ENCODE data around the gene SPI1. TPM values are rescaled to one million over a fixed set of nuclear protein-coding genes. Genes with fewer than 3 reads are reported as not detected.

Gene SPI1
- total and polyA plus RNA-seq, 2 donors (not counting 1 experiment from before 2014, with no cell fraction given), result 98.3 to 119 TPM

GRCh38 chr11:47383071-47383470 is 4.7 kb upstream of the SPI1 start:
- Mint-ChIP-seq H3K27ac (no peak overlapping the region), H3K9me3 (ENCODE audit: insufficient read depth) (no peaks in the 10 kb centered on the region), H3K27me3 (no peaks in the 10 kb centered on the region), H3K4me3 (no peak overlapping the region), H3K4me1 (peaks cover 2% of the 10 kb centered on the region)
- POLR2A ChIA-PET, result no interaction called here
- Histone ChIP-seq H3K4me2 (replicated peaks; ENCODE audit: low read depth, low read length, poor library complexity, severe bottlenecking) (no peak overlapping the region), H3K9ac (ENCODE audit: low read length) (no peak overlapping the region), H4K20me1 (ENCODE audit: control insufficient read depth, insufficient read depth, low read length, poor library complexity, severe bottlenecking) (no peaks in the 10 kb centered on the region), H3K27me3 (replicated peaks in 1 of 4; ENCODE audit: control extremely low read depth in 1 of 4, control insufficient read depth in 3 of 4, insufficient read depth in 4 of 4, low read length in 3 of 4) (no peaks in the 10 kb centered on the region), H3K36me3 (replicated peaks in 1 of 2; ENCODE audit: control extremely low read depth in 1 of 2, control insufficient read depth in 1 of 2, extremely low read depth in 1 of 2, insufficient read depth in 2 of 2, low read length in 1 of 2) (peaks cover 0 to 2% of the 10 kb centered on the region in 2 experiments), H3K4me3 (ENCODE audit: control extremely low read depth in 1 of 5, extremely low read depth in 1 of 5, insufficient read depth in 1 of 5, low read depth in 2 of 5, low read length in 4 of 5) (no peak overlapping the region), H3K79me2 (ENCODE audit: control insufficient read depth, insufficient read depth, low read length) (peaks cover 53% of the 10 kb centered on the region), H3K4me1 (ENCODE audit: control insufficient read depth in 2 of 2, insufficient read depth in 2 of 2, low read length in 2 of 2) (peaks cover 12 to 13% of the 10 kb centered on the region in 2 donors), H3K27ac (ENCODE audit: low read length in 2 of 2) (no peak overlapping the region), H3K9me3 (ENCODE audit: control extremely low read depth in 1 of 3, control insufficient read depth in 2 of 3, insufficient read depth in 1 of 3, low read length in 2 of 3) (no peaks in the 10 kb centered on the region), H2AFZ (ENCODE audit: insufficient read depth, low read depth, low read length, poor library complexity, severe bottlenecking) (no peak overlapping the region)
- intact Hi-C loops (cut with micrococcal nuclease), result no loop called here
- ATAC-seq (ENCODE audit: low read depth) (no peak), DNase-seq (no peak)
- WGBS (ENCODE audit: insufficient coverage), result 81% methylated on average over 2 of the region's 4 CpGs
- TF ChIP-seq CTCF (IDR thresholded peaks at IDR 0.05) (no peak), EZH2 (IDR thresholded peaks at IDR 0.05; ENCODE audit: borderline replicate concordance, insufficient read depth, low read depth, low read length, poor library complexity, severe bottlenecking) (no peak)
- CTCF ChIA-PET, result interaction anchor here (1.1 kb wide), 1 partner anchor 9 kb away, joined by 4 read pairs; no protein-coding TSS in a partner anchor

- TF ChIP-seq EZH2 (IDR thresholded peaks at IDR 0.05; ENCODE audit: borderline replicate concordance, insufficient read depth, low read depth, low read length, poor library complexity, severe bottlenecking), result no peak
- TF ChIP-seq CTCF (IDR thresholded peaks at IDR 0.05), result no peak
- ATAC-seq (ENCODE audit: low read depth) (no peak), DNase-seq (no peak)
- H3K27ac ChIP-seq (ENCODE audit: low read length in 2 of 2), result peak overlapping the region in 1 of 2 donors; percentile 61
- Mint-ChIP-seq H3K27ac (no peak overlapping the region), H3K4me1 (peaks cover 24% of the 10 kb centered on the region), H3K27me3 (no peaks in the 10 kb centered on the region), H3K4me3 (no peak overlapping the region), H3K9me3 (ENCODE audit: insufficient read depth) (no peaks in the 10 kb centered on the region)
- H3K36me3 ChIP-seq (replicated peaks in 1 of 2; ENCODE audit: control extremely low read depth in 1 of 2, control insufficient read depth in 1 of 2, extremely low read depth in 1 of 2, insufficient read depth in 2 of 2, low read length in 1 of 2), result peaks cover 0 to 12% of the 10 kb centered on the region in 2 experiments
- H3K4me2 ChIP-seq (replicated peaks; ENCODE audit: low read depth, low read length, poor library complexity, severe bottlenecking), result no peak overlapping the region
- peaks cover 19% of the 10 kb centered on the region for H4K20me1 ChIP-seq (ENCODE audit: control insufficient read depth, insufficient read depth, low read length, poor library complexity, severe bottlenecking)
- H3K27me3 ChIP-seq (replicated peaks in 1 of 4; ENCODE audit: control extremely low read depth in 1 of 4, control insufficient read depth in 3 of 4, insufficient read depth in 4 of 4, low read length in 3 of 4), result no peaks in the 10 kb centered on the region
- WGBS (ENCODE audit: insufficient coverage), result 100% methylated on average over 1 of the region's 2 CpGs
- CTCF ChIA-PET, result interaction anchor here (1.1 to 1.9 kb wide), 4 partner anchors 14 to 132 kb away, joined by 4 to 11 read pairs (median 6); partner anchors contain the start of gene ACP2
- H3K79me2 ChIP-seq (ENCODE audit: control insufficient read depth, insufficient read depth, low read length), result peaks cover 83% of the 10 kb centered on the region
- H2AFZ ChIP-seq (ENCODE audit: insufficient read depth, low read depth, low read length, poor library complexity, severe bottlenecking), result no peak overlapping the region
- intact Hi-C loops (cut with micrococcal nuclease), result no loop called here
- POLR2A ChIA-PET, result interaction anchor here (0.9 to 4.1 kb wide), 3 partner anchors 10 to 20 kb away, joined by 3 to 50 read pairs (median 4); no protein-coding TSS in a partner anchor
- H3K9ac ChIP-seq (ENCODE audit: low read length), result no peak overlapping the region
- no peak overlapping the region for H3K4me3 ChIP-seq (ENCODE audit: control extremely low read depth in 1 of 5, extremely low read depth in 1 of 5, insufficient read depth in 1 of 5, low read depth in 2 of 5, low read length in 4 of 5)
- H3K9me3 ChIP-seq (ENCODE audit: control extremely low read depth in 1 of 3, control insufficient read depth in 2 of 3, insufficient read depth in 1 of 3, low read length in 2 of 3), result no peaks in the 10 kb centered on the region
- H3K4me1 ChIP-seq (ENCODE audit: control insufficient read depth in 2 of 2, insufficient read depth in 2 of 2, low read length in 2 of 2), result peaks cover 30 to 34% of the 10 kb centered on the region in 2 donors
These were observed 1.7 kb upstream of the SPI1 start for GRCh38 chr11:47380078-47380477.

All from B cell (primary cell).